ENCODE data around the gene SLC26A1.
"Not testable (repeated sequence)": the region's sequence is repeated elsewhere in the genome, so short reads cannot be mapped to it uniquely, and the experiment has no call there.

The SLC26A1 gene

DNA sequence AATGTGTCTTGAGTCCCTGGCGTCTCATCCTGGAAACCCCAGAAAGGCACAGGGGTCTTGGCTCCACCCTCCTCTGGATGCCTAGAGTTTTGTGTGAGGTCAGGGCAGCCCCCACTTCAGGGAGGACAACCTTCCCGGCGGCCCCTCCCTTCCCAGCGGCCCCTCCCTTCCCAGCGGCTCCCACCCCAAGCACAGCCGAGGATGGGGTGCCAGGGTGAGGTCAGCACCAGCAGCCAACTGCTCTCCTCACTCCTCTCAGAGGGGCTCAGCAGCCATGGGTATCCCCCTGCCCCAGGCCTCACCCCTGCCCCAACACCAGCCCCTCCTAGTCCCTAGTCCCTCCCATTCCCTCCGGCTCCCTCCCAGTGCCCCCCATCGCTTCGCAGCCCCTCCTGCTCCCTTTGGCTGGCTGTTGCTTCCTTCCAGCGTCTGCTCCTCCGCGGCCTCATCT, 37.2 kb downstream of the SLC26A1 start:
- in situ Hi-C loops (cut with MboI; ENCODE audit: low sequenced_read_pairs) = no loop called here

- in situ Hi-C loops (cut with MboI; ENCODE audit: low sequenced_read_pairs) = no loop called here
Measured at GRCh38 chr4:955161-955921, 37.9 kb downstream of the SLC26A1 start.

DNA sequence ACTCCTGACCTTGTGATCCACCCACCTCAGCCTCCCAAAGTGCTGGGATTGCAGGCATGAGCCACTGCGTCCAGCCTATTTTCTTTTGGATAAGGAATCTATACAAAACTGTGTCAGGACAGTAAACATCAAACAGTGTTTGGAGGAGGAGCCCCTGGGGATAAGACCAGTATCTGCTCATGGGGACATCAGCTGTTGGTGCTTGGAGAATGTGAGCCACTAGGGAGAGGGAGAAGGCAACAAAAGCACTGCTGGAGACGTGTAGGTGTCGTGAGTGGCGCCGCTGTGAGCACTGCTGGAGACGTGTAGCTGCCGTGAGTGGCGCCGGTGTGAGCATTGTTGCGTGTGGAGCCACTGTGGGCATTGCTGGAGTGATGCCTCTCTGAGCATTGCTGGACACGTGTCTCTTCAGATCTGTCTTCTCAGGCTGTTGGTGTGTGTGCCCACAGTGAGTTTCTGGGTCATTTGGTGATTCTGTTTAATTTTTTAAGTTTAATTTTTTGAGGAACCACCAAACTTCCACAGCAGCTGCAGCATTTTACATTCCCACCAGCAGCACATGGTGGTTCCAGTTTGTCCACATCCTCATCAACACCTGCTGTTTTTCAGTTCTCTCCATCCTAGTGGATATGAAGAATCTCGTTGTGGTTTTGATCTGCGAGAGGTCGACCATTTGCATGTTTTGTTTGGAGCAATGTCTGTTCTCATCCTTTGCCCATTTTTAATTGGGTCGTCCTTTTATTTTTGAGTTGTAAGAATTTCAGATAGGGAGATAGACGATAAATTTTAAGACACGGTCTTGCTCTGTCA, 38.8 kb downstream of the SLC26A1 start:
- in situ Hi-C loops (cut with MboI; ENCODE audit: low sequenced_read_pairs) = no loop called here

GRCh38 chr4:953574-953915, 39.7 kb downstream of the SLC26A1 start:
- in situ Hi-C loops (cut with MboI; ENCODE audit: low sequenced_read_pairs) = no loop called here

DNA sequence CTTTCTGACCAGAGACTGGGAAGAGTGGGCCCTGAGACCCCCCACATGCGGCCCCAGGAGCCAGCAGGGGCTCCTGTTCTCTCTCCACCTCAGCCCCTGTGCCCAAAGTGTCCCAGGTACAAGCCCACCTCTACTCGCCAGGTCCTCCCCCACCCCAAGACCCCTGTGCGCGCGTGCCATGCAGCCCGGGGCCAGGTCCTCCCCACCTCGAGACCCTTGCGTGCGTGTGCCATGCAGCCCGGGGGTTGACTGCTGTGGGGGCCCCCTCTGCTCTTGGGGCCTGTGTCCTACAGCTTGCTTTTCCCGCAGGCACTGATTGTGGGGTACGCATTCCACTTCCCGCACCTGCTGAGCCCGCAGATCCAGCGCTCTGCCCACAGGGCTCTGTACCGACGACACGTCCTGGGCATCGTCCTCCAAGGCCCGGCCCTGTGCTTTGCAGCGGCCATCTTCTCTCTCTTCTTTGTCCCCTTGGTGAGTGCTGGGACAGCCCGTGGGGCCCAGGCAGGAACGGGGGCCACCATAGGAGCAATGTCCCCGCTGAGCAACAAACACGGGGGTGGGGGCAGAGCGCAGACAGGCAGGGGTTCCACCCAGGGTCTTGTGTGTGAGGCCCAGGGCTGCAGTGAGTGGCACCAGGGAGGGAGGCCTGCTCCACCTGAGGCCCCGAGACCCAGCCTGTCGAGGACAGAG, 40.2 kb downstream of the SLC26A1 start:
- in situ Hi-C loops (cut with MboI; ENCODE audit: low sequenced_read_pairs) = no loop called here

DNA sequence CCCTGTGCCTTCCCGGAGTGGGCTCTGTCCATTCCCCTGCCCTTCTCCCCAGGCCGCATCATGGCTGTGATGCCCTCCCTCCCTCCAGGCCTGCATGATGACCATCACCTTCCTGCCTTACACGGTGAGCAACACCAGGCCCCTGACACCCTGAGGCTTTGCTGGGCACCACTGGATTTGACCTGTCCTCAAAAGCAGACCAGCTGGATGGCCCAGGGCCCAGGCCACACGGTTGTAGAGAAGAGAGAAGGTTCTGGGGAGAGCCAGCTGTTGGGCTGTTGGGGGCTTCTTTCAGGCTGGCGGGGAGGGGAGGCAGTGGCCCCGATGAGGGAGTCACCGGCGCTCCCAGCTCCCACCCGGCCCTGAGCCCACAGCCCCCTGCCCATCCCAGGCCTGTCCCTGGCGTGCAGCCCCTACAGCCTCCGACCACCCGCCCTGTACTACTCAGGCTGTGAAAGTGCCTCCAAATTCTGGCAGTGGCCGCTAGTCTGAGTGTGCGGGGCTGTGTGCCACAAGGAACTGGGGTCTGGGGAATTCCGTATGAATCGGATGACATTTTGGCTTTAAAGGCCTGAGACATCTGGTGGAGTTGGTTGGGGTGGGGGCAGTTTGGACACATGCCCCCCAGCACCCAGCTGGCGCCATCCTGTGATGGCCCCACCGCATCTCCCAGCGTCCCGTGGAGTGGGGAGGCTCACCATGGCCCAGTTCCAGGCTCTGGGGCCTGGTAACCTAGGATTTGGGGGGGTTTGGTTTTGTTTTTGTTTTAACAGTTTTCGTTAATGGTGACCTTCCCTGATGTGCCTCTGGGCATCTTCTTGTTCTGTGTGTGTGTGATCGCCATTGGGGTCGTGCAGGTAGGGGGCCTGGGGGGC, 41.4 kb downstream of the SLC26A1 start:
- in situ Hi-C loops (cut with MboI; ENCODE audit: low sequenced_read_pairs) = no loop called here

DNA sequence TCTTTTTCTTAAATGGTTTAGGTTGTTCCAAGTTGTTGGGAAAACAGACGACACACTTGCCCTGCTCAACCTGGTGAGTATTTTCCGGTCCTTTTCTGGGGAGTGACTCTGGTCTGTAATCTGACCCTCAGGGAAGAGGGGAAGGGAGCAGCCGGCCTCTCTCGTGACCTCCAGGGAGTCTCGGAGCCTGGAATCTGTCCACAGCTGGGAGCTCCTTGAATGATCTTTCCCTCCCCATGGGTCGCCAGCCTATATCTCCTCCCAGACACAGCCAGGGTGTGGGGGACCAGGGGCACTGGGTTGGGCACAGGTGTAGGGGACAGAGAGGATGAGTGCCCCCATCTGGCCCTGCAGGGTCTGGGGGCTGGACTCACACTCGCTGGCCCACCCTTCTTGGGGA, 42.0 kb downstream of the SLC26A1 start:
- in situ Hi-C loops (cut with MboI; ENCODE audit: low sequenced_read_pairs) = no loop called here

DNA sequence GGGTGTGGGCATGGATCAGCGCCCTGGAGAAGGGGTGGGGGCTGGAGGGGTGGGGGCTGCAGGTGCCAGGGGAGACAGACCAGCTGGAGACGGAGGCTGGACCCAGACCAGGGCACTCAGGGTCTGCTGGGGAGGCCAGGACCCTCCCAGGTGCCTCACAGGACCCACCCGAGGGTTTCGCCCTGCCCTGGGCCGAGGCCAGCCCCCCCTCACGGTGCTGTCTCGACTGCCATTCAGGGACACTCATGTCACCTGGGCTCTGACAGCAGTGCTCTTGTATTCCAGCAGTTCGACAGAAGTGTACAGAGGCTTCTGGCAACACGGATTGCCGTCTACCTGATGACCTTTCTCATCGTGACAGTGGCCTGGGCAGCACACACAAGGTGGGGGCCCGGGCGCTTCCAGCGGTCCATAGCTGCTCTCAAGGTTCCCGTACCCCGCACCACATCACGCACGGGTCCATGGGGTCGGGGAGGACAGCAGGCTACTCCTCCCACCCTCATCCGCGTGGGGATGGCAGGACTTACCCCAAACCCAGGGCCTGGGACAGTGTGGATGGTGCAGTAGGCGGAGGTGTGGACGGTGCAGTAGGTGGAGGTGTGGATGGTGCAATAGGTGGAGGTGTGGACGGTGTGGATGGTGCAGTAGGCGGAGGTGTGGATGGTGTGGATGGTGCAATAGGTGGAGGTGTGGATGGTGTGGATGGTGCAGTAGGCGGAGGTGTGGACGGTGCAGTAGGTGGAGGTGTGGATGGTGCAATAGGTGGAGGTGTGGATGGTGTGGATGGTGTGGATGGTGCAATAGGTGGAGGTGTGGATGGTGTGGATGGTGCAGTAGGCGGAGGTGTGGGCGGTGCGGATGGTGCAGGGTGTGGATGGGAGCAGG, 42.8 kb downstream of the SLC26A1 start:
- in situ Hi-C loops (cut with MboI; ENCODE audit: low sequenced_read_pairs) = no loop called here

GRCh38 chr4:949656-950055, 43.5 kb downstream of the SLC26A1 start:
- in situ Hi-C loops (cut with MboI; ENCODE audit: low sequenced_read_pairs) = no loop called here

- in situ Hi-C loops (cut with MboI; ENCODE audit: low sequenced_read_pairs) = no loop called here
Measured at GRCh38 chr4:948936-949300, 44.3 kb downstream of the SLC26A1 start.

DNA sequence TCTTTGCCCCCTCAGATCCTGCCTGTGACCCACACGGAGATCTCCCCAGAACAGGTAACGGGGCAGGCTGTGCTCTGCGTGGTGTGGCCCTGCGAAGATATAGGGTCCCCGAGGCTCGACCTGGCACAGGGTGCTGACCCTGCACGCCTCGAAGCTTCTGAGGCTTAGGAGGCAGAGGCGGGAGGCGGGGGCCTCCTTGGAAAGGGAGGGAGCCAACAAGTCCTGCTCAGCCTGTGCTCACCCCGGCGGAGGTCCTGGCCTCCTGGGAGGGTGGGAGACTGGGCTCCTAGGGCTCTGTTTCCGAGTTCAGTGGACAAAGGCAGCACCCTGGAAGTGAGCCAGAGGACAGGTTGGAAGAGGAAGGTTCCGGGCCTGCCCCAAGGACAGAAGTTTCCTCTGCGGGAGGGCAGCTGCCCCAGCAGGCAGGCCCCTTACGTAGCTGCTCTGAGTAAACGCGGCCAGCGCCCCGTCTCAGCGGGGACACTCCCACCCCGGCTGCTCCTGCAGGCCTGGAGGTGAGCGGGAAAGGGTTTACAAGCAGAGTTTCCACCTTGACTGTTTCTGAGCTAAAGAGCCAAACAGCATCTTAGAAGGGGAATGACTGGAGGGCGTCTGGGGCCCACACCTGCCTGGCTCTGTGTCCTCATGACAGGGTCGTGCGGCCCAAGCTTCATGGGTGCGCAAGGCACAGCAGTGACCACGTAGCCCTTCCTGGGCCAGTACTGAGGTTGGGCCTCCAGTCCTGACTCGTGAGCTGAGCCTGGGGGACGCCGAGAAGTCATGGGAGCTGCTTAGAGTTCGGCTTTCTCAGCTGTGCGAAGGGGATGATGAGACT, 44.9 kb downstream of the SLC26A1 start:
- in situ Hi-C loops (cut with MboI; ENCODE audit: low sequenced_read_pairs) = no loop called here

- in situ Hi-C loops (cut with MboI; ENCODE audit: low sequenced_read_pairs) = no loop called here
Measured at GRCh38 chr4:947491-947971, 45.7 kb downstream of the SLC26A1 start.

- in situ Hi-C loops (cut with MboI; ENCODE audit: low sequenced_read_pairs) = no loop called here
Measured at GRCh38 chr4:946517-947471, 46.4 kb downstream of the SLC26A1 start.

DNA sequence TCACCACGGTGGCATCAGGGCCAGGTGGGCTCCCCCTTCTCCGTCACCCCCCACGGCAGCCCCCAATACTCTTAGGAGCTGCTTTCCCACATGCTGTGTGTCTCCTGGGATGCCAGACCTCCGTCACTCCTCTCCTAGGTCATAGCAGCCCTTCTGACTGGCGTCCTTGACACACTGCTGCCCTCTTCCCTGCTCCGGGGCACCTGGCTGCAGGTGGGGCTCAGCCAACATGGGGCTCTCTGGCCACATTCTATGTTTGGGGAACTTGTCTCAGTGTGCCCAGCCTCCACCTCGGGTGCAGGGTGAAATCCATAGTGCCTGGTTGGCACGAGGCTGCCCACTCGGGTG, 47.1 kb downstream of the SLC26A1 start:
- in situ Hi-C loops (cut with MboI; ENCODE audit: low sequenced_read_pairs) = no loop called here

GRCh38 chr4:945274-946102, 47.7 kb downstream of the SLC26A1 start:
- in situ Hi-C loops (cut with MboI; ENCODE audit: low sequenced_read_pairs) = no loop called here

DNA sequence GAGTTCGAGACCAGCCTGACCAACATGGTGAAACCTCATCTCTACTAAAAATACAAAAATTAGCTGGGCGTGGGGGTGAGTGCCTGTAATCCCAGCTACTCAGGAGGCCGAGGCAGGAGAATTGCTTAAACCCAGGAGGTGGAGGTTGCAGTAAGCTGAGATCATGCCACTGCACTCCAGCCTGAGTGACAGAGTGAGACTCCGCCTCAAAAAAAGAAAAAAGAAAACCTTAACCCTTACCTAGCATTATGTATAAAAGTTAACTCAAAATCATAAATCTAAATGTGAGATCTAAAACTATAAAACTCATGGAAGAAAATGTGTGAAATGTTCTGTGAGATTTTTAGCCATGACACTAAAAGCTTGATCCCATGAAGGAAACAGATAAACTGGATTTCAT, 53.7 kb downstream of the SLC26A1 start:
- in situ Hi-C loops (cut with MboI; ENCODE audit: low sequenced_read_pairs) = not testable (repeated sequence)

All from hTERT RPE-1 (cell line).